ENCODE data around the gene MCTP1. TPM values are rescaled to one million over a fixed set of nuclear protein-coding genes. Genes with fewer than 3 reads are reported as not detected.

The MCTP1 gene
- total RNA-seq, 1 experiment from 2014 or later, result 2.5 TPM

- no peak overlapping the region for H3K4me2 ChIP-seq (ENCODE audit: insufficient read depth, insufficient read length, low read length)
- H3K18ac ChIP-seq (ENCODE audit: insufficient read length, low read depth, low read length), result no peak overlapping the region
- H4K5ac ChIP-seq (ENCODE audit: insufficient read length, low read depth, low read length), result no peak overlapping the region
- WGBS (ENCODE audit: extremely low coverage, insufficient read length, low lambda C conversion rate), result no CpG with 5 or more reads among the region's 2 CpGs
- no peaks in the 10 kb centered on the region for H3K23me2 ChIP-seq (ENCODE audit: insufficient read length, low read depth, low read length, poor library complexity, severe bottlenecking)
- no peak overlapping the region for H3K27ac Mint-ChIP-seq
- no peak overlapping the region for H3K4ac ChIP-seq (ENCODE audit: low read depth, low read length)
- TF ChIP-seq CTCF (conservative IDR thresholded peaks at IDR 0.05), result no peak
- no peaks in the 10 kb centered on the region for H3K79me1 ChIP-seq (ENCODE audit: insufficient read depth, low read depth, low read length, poor library complexity, severe bottlenecking)
- no peak overlapping the region for H3K9ac ChIP-seq (ENCODE audit: extremely low read depth, insufficient read length, low read length)
- H2BK120ac ChIP-seq (ENCODE audit: low read depth, low read length, poor library complexity, severe bottlenecking), result no peak overlapping the region
- H3K27ac ChIP-seq (ENCODE audit: insufficient read length, low read depth, low read length), result no peak overlapping the region
- no peaks in the 10 kb centered on the region for H3K27me3 Mint-ChIP-seq (ENCODE audit: low read depth)
- H2BK5ac ChIP-seq (ENCODE audit: insufficient read length, low read length), result no peak overlapping the region
- H2BK12ac ChIP-seq (ENCODE audit: insufficient read length, low read depth, low read length), result no peak overlapping the region
- no peak overlapping the region for H3K23ac ChIP-seq (ENCODE audit: insufficient read length, low read depth, low read length)
- no peak overlapping the region for H3K14ac ChIP-seq (ENCODE audit: insufficient read depth, low read length)
- no peak overlapping the region for H3K4me3 Mint-ChIP-seq
- H4K91ac ChIP-seq (ENCODE audit: insufficient read length, low read depth, low read length), result no peak overlapping the region
- no peaks in the 10 kb centered on the region for H3K27me3 ChIP-seq (ENCODE audit: insufficient read depth, low read length)
- DNase-seq, result no peak
- no peak overlapping the region for H2BK15ac ChIP-seq (ENCODE audit: low read depth, low read length)
- no peak overlapping the region for H3K56ac ChIP-seq (ENCODE audit: insufficient read length, low read depth, low read length)
- no peaks in the 10 kb centered on the region for H4K20me1 ChIP-seq (ENCODE audit: control insufficient read depth, insufficient read depth, insufficient read length)
- no peaks in the 10 kb centered on the region for H3K9me3 ChIP-seq (ENCODE audit: control insufficient read depth, low read depth, low read length)
- no peak overlapping the region for H4K8ac ChIP-seq (replicated peaks; ENCODE audit: insufficient read length, low read depth, low read length)
- no peak overlapping the region for H2BK20ac ChIP-seq (ENCODE audit: low read depth, low read length, poor library complexity, severe bottlenecking)
- H2AFZ ChIP-seq (ENCODE audit: low read length), result no peak overlapping the region
- no peaks in the 10 kb centered on the region for H3K79me2 ChIP-seq (ENCODE audit: insufficient read depth, low read length)
- no peak overlapping the region for H2AK5ac ChIP-seq (ENCODE audit: insufficient read length, low read length)
- H3K4me1 ChIP-seq (ENCODE audit: insufficient read depth, low read length), result no peaks in the 10 kb centered on the region
- no peak overlapping the region for H3T11ph ChIP-seq (ENCODE audit: low read length)
- peaks cover 3% of the 10 kb centered on the region in 2 experiments for H3K9me3 Mint-ChIP-seq
- H3K36me3 Mint-ChIP-seq (ENCODE audit: insufficient read depth in 1 of 3, low read depth in 3 of 3), result peaks cover 0 to 5% (median 2%) of the 10 kb centered on the region in 3 experiments; a peak in 2 of 7 replicates
- H3K4me1 Mint-ChIP-seq, result no peaks in the 10 kb centered on the region
These were observed 160.8 kb downstream of the MCTP1 start for GRCh38 chr5:95124101-95124500.

Measured in H9 (cell line).